Panc1 (cell line): Measurements from ENCODE around the gene MLEC.

ENCODE experiments used
- POLR2AphosphoS5 ChIP-seq: IDR thresholded peaks from 2 replicates; pipeline ENCODE4 v1.6.1; 2012; ENCODE audit warnings: mild to moderate bottlenecking, low read depth, low read length, moderate library complexity
- TF ChIP-seq, protein P1 (sequence below): fragments of 450-650 bp; IDR thresholded peaks from 2 replicates; pipeline ENCODE4 v1.5.1; 2017; ENCODE audit warnings: mild to moderate bottlenecking
- TF ChIP-seq, protein P2 (sequence below), 2 experiments: IDR thresholded peaks; 2 replicates each; pipeline ENCODE4 v1.6.1; 2011 to 2012; ENCODE audit warnings: low read depth in 2 of 2, control low read depth in 1 of 2, low read length in 1 of 2, mild to moderate bottlenecking in 1 of 2, moderate library complexity in 1 of 2; ENCODE audit not compliant: insufficient read depth in 1 of 2

- TF ChIP-seq, protein P1, sequence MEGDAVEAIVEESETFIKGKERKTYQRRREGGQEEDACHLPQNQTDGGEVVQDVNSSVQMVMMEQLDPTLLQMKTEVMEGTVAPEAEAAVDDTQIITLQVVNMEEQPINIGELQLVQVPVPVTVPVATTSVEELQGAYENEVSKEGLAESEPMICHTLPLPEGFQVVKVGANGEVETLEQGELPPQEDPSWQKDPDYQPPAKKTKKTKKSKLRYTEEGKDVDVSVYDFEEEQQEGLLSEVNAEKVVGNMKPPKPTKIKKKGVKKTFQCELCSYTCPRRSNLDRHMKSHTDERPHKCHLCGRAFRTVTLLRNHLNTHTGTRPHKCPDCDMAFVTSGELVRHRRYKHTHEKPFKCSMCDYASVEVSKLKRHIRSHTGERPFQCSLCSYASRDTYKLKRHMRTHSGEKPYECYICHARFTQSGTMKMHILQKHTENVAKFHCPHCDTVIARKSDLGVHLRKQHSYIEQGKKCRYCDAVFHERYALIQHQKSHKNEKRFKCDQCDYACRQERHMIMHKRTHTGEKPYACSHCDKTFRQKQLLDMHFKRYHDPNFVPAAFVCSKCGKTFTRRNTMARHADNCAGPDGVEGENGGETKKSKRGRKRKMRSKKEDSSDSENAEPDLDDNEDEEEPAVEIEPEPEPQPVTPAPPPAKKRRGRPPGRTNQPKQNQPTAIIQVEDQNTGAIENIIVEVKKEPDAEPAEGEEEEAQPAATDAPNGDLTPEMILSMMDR, result no peak
- TF ChIP-seq, protein P2, sequence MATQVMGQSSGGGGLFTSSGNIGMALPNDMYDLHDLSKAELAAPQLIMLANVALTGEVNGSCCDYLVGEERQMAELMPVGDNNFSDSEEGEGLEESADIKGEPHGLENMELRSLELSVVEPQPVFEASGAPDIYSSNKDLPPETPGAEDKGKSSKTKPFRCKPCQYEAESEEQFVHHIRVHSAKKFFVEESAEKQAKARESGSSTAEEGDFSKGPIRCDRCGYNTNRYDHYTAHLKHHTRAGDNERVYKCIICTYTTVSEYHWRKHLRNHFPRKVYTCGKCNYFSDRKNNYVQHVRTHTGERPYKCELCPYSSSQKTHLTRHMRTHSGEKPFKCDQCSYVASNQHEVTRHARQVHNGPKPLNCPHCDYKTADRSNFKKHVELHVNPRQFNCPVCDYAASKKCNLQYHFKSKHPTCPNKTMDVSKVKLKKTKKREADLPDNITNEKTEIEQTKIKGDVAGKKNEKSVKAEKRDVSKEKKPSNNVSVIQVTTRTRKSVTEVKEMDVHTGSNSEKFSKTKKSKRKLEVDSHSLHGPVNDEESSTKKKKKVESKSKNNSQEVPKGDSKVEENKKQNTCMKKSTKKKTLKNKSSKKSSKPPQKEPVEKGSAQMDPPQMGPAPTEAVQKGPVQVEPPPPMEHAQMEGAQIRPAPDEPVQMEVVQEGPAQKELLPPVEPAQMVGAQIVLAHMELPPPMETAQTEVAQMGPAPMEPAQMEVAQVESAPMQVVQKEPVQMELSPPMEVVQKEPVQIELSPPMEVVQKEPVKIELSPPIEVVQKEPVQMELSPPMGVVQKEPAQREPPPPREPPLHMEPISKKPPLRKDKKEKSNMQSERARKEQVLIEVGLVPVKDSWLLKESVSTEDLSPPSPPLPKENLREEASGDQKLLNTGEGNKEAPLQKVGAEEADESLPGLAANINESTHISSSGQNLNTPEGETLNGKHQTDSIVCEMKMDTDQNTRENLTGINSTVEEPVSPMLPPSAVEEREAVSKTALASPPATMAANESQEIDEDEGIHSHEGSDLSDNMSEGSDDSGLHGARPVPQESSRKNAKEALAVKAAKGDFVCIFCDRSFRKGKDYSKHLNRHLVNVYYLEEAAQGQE (IDR thresholded peaks at IDR 0.05; ENCODE audit: insufficient read depth in 1 of 2, low read depth in 2 of 2, low read length in 1 of 2), result no peak
- TF ChIP-seq POLR2AphosphoS5, result no peak
These were observed 23.2 kb upstream of the MLEC start for GRCh38 chr12:120663741-120664140.
